HepG2 (cell line): ENCODE data around the gene MIA2. TPM values are rescaled to one million over a fixed set of nuclear protein-coding genes. Genes with fewer than 3 reads are reported as not detected.

Experiments used
- ARID4A ChIP-seq: sonication (generic); formaldehyde crosslinking; IDR thresholded peaks from 2 replicates; pipeline ENCODE4 v1.5.0; 2020; ENCODE audit warnings: mild to moderate bottlenecking, missing genetic modification reagents, borderline replicate concordance
- ARID5B ChIP-seq: IDR thresholded peaks from 2 replicates; pipeline ENCODE4 v1.4.0; 2020; ENCODE audit warnings: mild to moderate bottlenecking, missing genetic modification reagents
- FIP1L1 ChIP-seq: fragments of 200-400 bp; formaldehyde crosslinking; IDR thresholded peaks from 2 replicates; pipeline ENCODE4 v1.6.1; 2018; ENCODE audit warnings: low read depth, mild to moderate bottlenecking, low read length, moderate library complexity, borderline replicate concordance; ENCODE audit not compliant: insufficient read depth
- HIVEP1 ChIP-seq: sonication (generic); formaldehyde crosslinking; IDR thresholded peaks from 2 replicates; pipeline ENCODE4 v1.4.0; 2020; ENCODE audit warnings: mild to moderate bottlenecking, missing genetic modification reagents
- MTF2 ChIP-seq: sonication (generic); formaldehyde crosslinking; IDR thresholded peaks from 2 replicates; pipeline ENCODE4 v1.5.0; 2020; ENCODE audit warnings: missing genetic modification reagents, borderline replicate concordance
- NFRKB ChIP-seq: fragments of 450-650 bp; IDR thresholded peaks from 2 replicates; pipeline ENCODE4 v1.6.1; 2017
- RCOR2 ChIP-seq: IDR thresholded peaks from 2 replicates; pipeline ENCODE4 v1.6.1; 2016; ENCODE audit warnings: missing biosample characterization, missing genetic modification reagents
- RNF2 ChIP-seq: fragments of 450-650 bp; conservative IDR thresholded peaks from 2 replicates; pipeline ENCODE4 v1.6.1; 2016; ENCODE audit warnings: low read depth
- SIN3B ChIP-seq: fragments of 150-350 bp; IDR thresholded peaks from 2 replicates; pipeline ENCODE4 v1.6.1; 2014; ENCODE audit warnings: low read length
- SMARCE1 ChIP-seq: fragments of 450-650 bp; IDR thresholded peaks from 2 replicates; pipeline ENCODE4 v1.6.1; 2017; ENCODE audit warnings: borderline replicate concordance
- TRAFD1 ChIP-seq: sonication (generic); formaldehyde crosslinking; IDR thresholded peaks from 2 replicates; pipeline ENCODE4 v1.5.1; 2020; ENCODE audit warnings: missing genetic modification reagents, mild to moderate bottlenecking, borderline replicate concordance
- ZBTB20 ChIP-seq: sonication (generic); formaldehyde crosslinking; IDR thresholded peaks from 2 replicates; pipeline ENCODE4 v1.8.1; 2023; ENCODE audit warnings: missing genetic modification reagents, low read depth, mild to moderate bottlenecking, borderline replicate concordance
- ZNF160 ChIP-seq: sonication (generic); formaldehyde crosslinking; IDR thresholded peaks from 2 replicates; pipeline ENCODE4 v1.8.0; 2022; ENCODE audit warnings: mild to moderate bottlenecking, inconsistent platforms, missing genetic modification reagents
- ZNF20 ChIP-seq: sonication (generic); formaldehyde crosslinking; IDR thresholded peaks from 2 replicates; pipeline ENCODE4 v1.4.0; 2020; ENCODE audit warnings: mild to moderate bottlenecking, moderate library complexity, missing genetic modification reagents
- ZNF292 ChIP-seq: sonication (generic); formaldehyde crosslinking; IDR thresholded peaks from 2 replicates; pipeline ENCODE4 v1.8.1; 2022; ENCODE audit warnings: mild to moderate bottlenecking, low read depth, missing genetic modification reagents, borderline replicate concordance
- ZNF547 ChIP-seq: sonication (generic); formaldehyde crosslinking; IDR thresholded peaks from 2 replicates; pipeline ENCODE4 v1.5.1; 2020; ENCODE audit warnings: mild to moderate bottlenecking, missing genetic modification reagents
- ZNF850 ChIP-seq: sonication (generic); formaldehyde crosslinking; conservative IDR thresholded peaks from 2 replicates; pipeline ENCODE4 v1.9.0; 2021; ENCODE audit warnings: mild to moderate bottlenecking, missing genetic modification reagents
- polyA plus RNA-seq, 8 experiments: library from polyadenylated mRNA; depleted of rRNA in 3 of 8; stranded (reverse) in 7 of 8; unstranded in 1 of 8; fragments of >200 nt; fragmentation: Illumina TruSeq in 4 of 8; extraction: Trizol in 4 of 8; gene quantifications; 2 replicates each; pipeline versions ENCODE4 v1.2.1 to v1.2.3, GENCODE V29; 2011 to 2016; ENCODE audit warnings: low read depth in 4 of 8, missing spikeins in 1 of 8, mixed read lengths in 1 of 8; ENCODE audit not compliant: insufficient read depth in 1 of 8
- total RNA-seq, 5 experiments: library from RNA; depleted of rRNA; stranded (reverse); fragments of >200 nt; fragmentation: Illumina TruSeq; extraction: Trizol; gene quantifications; 2 replicates each; pipeline ENCODE4 v1.2.3, GENCODE V29; 2016; ENCODE audit warnings: low read depth in 1 of 5

Gene MIA2
- total and polyA plus RNA-seq, 2 of the 13 experiments (the other 11 are each of a cell fraction or from before 2014, with no cell fraction given), result 134 to 158 TPM

- TF ChIP-seq ARID4A (CRISPR knock-in tag) (peak; percentile 97), RCOR2 (CRISPR knock-in tag) (no peak), SIN3B (peak; percentile 50; the same call in 1 of the 2 replicates), NFRKB (no peak), RNF2 (no peak; the same call in 1 of the 2 replicates), ZNF20 (0 out of 2 replicates have a peak, but pooled peaks have one; percentile 28), FIP1L1 (peak; percentile 99), ZNF547 (CRISPR knock-in tag) (peak; percentile 92), HIVEP1 (CRISPR knock-in tag) (peak; percentile 96), ZNF292 (CRISPR knock-in tag) (peak; percentile 85), ZNF160 (CRISPR knock-in tag) (peak; percentile 98), ARID5B (CRISPR knock-in tag) (peak; percentile 87), ZBTB20 (CRISPR knock-in tag) (peak; percentile 89), ZNF850 (CRISPR knock-in tag) (0 out of 2 replicates have a peak, but pooled peaks have one; percentile 60), SMARCE1 (no peak), MTF2 (CRISPR knock-in tag) (peak; percentile 98; the same call in 1 of the 2 replicates), TRAFD1 (peak; percentile 94; the same call in 1 of the 2 replicates)
Observed at GRCh38 chr14:39432619-39433451, 199.1 kb downstream of the MIA2 start (continued).
